Renal pelvis (tissue), 12 donors: Measurements from ENCODE around the gene PIR. TPM values are rescaled to one million over a fixed set of nuclear protein-coding genes. Genes with fewer than 3 reads are reported as not detected.
A peak's percentile ranks its signal among the peaks of the same experiment; 100 is the strongest.

ENCODE experiments used
- DNase-seq: peaks from one replicate; pipeline ENCODE4 v3.0.0-alpha.2; 2013
- long read RNA-seq, 16 experiments: transcript quantifications; one replicate each; lab custom pipeline, GENCODE V29; 2026
- polyA plus RNA-seq, 3 donors: library from polyadenylated mRNA; unstranded; fragments of 120-200 nt; gene quantifications; one replicate each; pipeline ENCODE4 v1.2.1, GENCODE V29; 2013; ENCODE audit not compliant: insufficient read length in 3 of 3

The PIR gene
- polyA plus RNA-seq: 1 to 10 TPM; 4.2 to 5.1 (median 4.6) TPM
- long read RNA-seq, donor 1, partial matches to known transcripts: 0 of 3 reads
- long read RNA-seq, donor 1, other reads (novel, unspliced or antisense): 0 of 3 reads
- long read RNA-seq, donor 2, partial matches to known transcripts: 0 of 5 reads
- long read RNA-seq, donor 2, other reads (novel, unspliced or antisense): 0 of 5 reads
- long read RNA-seq, donor 3, partial matches to known transcripts: 0 of 4 reads
- long read RNA-seq, donor 3, other reads (novel, unspliced or antisense): 0 of 4 reads
- long read RNA-seq, donor 4, partial matches to known transcripts: 5 of 10 reads
- long read RNA-seq, donor 4, other reads (novel, unspliced or antisense): 0 of 10 reads
- long read RNA-seq, donor 5, partial matches to known transcripts: 0 of 1 reads
- long read RNA-seq, donor 5, other reads (novel, unspliced or antisense): 0 of 1 reads
- long read RNA-seq, donor 6, partial matches to known transcripts: 0 of 2 reads
- long read RNA-seq, donor 6, other reads (novel, unspliced or antisense): 0 of 2 reads
- long read RNA-seq, donor 7, partial matches to known transcripts: 0 of 2 reads
- long read RNA-seq, donor 7, other reads (novel, unspliced or antisense): 0 of 2 reads
- long read RNA-seq, donor 8, partial matches to known transcripts: 0 of 2 reads
- long read RNA-seq, donor 8, other reads (novel, unspliced or antisense): 0 of 2 reads
- long read RNA-seq, donor 9, partial matches to known transcripts: 0 of 3 reads
- long read RNA-seq, donor 9, other reads (novel, unspliced or antisense): 0 of 3 reads
- long read RNA-seq, donor 10, partial matches to known transcripts: 0 of 1 reads
- long read RNA-seq, donor 10, other reads (novel, unspliced or antisense): 0 of 1 reads
- long read RNA-seq, donor 11: 0 reads
- long read RNA-seq, donor 12, partial matches to known transcripts: 0 of 3 reads
- long read RNA-seq, donor 12, other reads (novel, unspliced or antisense): 0 of 3 reads
- long read RNA-seq, donor 13, partial matches to known transcripts: 0 of 1 reads
- long read RNA-seq, donor 13, other reads (novel, unspliced or antisense): 0 of 1 reads
- long read RNA-seq, donor 14, partial matches to known transcripts: 0 of 7 reads
- long read RNA-seq, donor 14, other reads (novel, unspliced or antisense): 0 of 7 reads
- long read RNA-seq, donor 15, partial matches to known transcripts: 0 of 2 reads
- long read RNA-seq, donor 15, other reads (novel, unspliced or antisense): 0 of 2 reads
- long read RNA-seq, donor 16, partial matches to known transcripts: 0 of 2 reads
- long read RNA-seq, donor 16, other reads (novel, unspliced or antisense): 0 of 2 reads

- peak; percentile 64 for DNase-seq
Observed at GRCh38 chrX:15493118-15493962, at the start of gene PIR. Gene PIR (minus strand): TSS chrX:15493333. CDS start chrX:15491257, 2,076 bp downstream.

- DNase-seq: no peak
Observed at GRCh38 chrX:15530318-15530717, 37.2 kb upstream of the PIR start.

GRCh38 chrX:15529165-15529564 is 36.0 kb upstream of the PIR start:
- no peak for DNase-seq

GRCh38 chrX:15525664-15526416 is 32.7 kb upstream of the PIR start:
- DNase-seq: no peak

GRCh38 chrX:15524417-15524816 is 31.3 kb upstream of the PIR start:
- DNase-seq: peak; percentile 11

- DNase-seq: no peak
Observed at GRCh38 chrX:15523088-15523487, 30.0 kb upstream of the PIR start.

- no peak for DNase-seq
Observed at GRCh38 chrX:15522464-15522863, 29.3 kb upstream of the PIR start.

GRCh38 chrX:15515931-15516330 is 22.8 kb upstream of the PIR start:
- DNase-seq: no peak

- DNase-seq: no peak
Observed at GRCh38 chrX:15514279-15514678, 21.1 kb upstream of the PIR start.

- no peak for DNase-seq
Observed at GRCh38 chrX:15512401-15512965, 19.4 kb upstream of the PIR start.

GRCh38 chrX:15511563-15511962 is 18.4 kb upstream of the PIR start:
- DNase-seq: no peak

- DNase-seq: no peak
Observed at GRCh38 chrX:15509845-15510244, 16.7 kb upstream of the PIR start.

- no peak for DNase-seq
Observed at GRCh38 chrX:15507005-15507404, 13.9 kb upstream of the PIR start.

- DNase-seq: no peak
Observed at GRCh38 chrX:15505101-15505500, 12.0 kb upstream of the PIR start.

- no peak for DNase-seq
Observed at GRCh38 chrX:15504661-15505060, 11.5 kb upstream of the PIR start.

GRCh38 chrX:15501506-15501905 is 8.4 kb upstream of the PIR start:
- no peak for DNase-seq

- no peak for DNase-seq
Observed at GRCh38 chrX:15500497-15500966, 7.4 kb upstream of the PIR start, which contains the start of gene BMX. Gene BMX (plus strand): TSS chrX:15500807. CDS start chrX:15508354, 7,547 bp downstream.

- DNase-seq: no peak
Observed at GRCh38 chrX:15499976-15500375, 6.8 kb upstream of the PIR start.

GRCh38 chrX:15498741-15499140 is 5.6 kb upstream of the PIR start:
- no peak for DNase-seq

- DNase-seq: peak; percentile 27
Observed at GRCh38 chrX:15497865-15498264, 4.7 kb upstream of the PIR start.
